Liver (tissue), 3 donors: ENCODE measurements around the gene RAB11FIP3.

Source experiments
- CTCF ChIP-seq: fragments of 150-350 bp; IDR thresholded peaks from 2 replicates; pipeline ENCODE4 v1.5.1; 2017; ENCODE audit warnings: improper control_type of control experiment, low read depth, low read length; ENCODE audit not compliant: missing input control
- EGR1 ChIP-seq, 2 donors: IDR thresholded peaks; 2 replicates each; pipeline ENCODE4 v1.6.1; 2016 to 2018; ENCODE audit warnings: antibody characterized with exemption in 2 of 2, low read depth in 2 of 2
- GABPA ChIP-seq, 2 donors: IDR thresholded peaks in 1 of 2; conservative IDR thresholded peaks in 1 of 2; 2 replicates each; pipeline ENCODE4 v1.6.1; 2016; ENCODE audit warnings: antibody characterized with exemption in 2 of 2, mild to moderate bottlenecking in 1 of 2, moderate library complexity in 1 of 2
- HNF4A ChIP-seq, 2 donors: conservative IDR thresholded peaks; 2 replicates each; pipeline ENCODE4 v1.6.1; 2016; ENCODE audit warnings: antibody characterized with exemption in 2 of 2, mild to moderate bottlenecking in 2 of 2
- JUND ChIP-seq, 2 donors: IDR thresholded peaks; 2 replicates each; pipeline ENCODE4 v1.6.1; 2016; ENCODE audit warnings: antibody characterized with exemption in 2 of 2
- MAX ChIP-seq: IDR thresholded peaks from 2 replicates; pipeline ENCODE4 v1.6.1; 2016; ENCODE audit warnings: antibody characterized with exemption
- RAD21 ChIP-seq, 2 donors: IDR thresholded peaks; 2 replicates each; pipeline ENCODE4 v1.6.1; 2016; ENCODE audit warnings: antibody characterized with exemption in 2 of 2, mild to moderate bottlenecking in 2 of 2
- RXRA ChIP-seq, 2 donors: IDR thresholded peaks; 2 replicates each; pipeline ENCODE4 v1.6.1; 2017 to 2018; ENCODE audit warnings: antibody characterized with exemption in 2 of 2, mild to moderate bottlenecking in 1 of 2
- SP1 ChIP-seq: IDR thresholded peaks from 2 replicates; pipeline ENCODE4 v1.6.1; 2018; ENCODE audit warnings: antibody characterized with exemption, mild to moderate bottlenecking
- YY1 ChIP-seq: IDR thresholded peaks from 2 replicates; pipeline ENCODE4 v1.6.1; 2016; ENCODE audit warnings: antibody characterized with exemption, mild to moderate bottlenecking
- ZBTB33 ChIP-seq: IDR thresholded peaks from 2 replicates; pipeline ENCODE4 v1.6.1; 2016; ENCODE audit warnings: antibody characterized with exemption
- TF ChIP-seq, protein P1 (sequence below): IDR thresholded peaks from 2 replicates; pipeline ENCODE4 v1.6.1; 2016; ENCODE audit warnings: antibody characterized with exemption, mild to moderate bottlenecking
- donor health status: healthy.
- donor health status: healthy.

DNA sequence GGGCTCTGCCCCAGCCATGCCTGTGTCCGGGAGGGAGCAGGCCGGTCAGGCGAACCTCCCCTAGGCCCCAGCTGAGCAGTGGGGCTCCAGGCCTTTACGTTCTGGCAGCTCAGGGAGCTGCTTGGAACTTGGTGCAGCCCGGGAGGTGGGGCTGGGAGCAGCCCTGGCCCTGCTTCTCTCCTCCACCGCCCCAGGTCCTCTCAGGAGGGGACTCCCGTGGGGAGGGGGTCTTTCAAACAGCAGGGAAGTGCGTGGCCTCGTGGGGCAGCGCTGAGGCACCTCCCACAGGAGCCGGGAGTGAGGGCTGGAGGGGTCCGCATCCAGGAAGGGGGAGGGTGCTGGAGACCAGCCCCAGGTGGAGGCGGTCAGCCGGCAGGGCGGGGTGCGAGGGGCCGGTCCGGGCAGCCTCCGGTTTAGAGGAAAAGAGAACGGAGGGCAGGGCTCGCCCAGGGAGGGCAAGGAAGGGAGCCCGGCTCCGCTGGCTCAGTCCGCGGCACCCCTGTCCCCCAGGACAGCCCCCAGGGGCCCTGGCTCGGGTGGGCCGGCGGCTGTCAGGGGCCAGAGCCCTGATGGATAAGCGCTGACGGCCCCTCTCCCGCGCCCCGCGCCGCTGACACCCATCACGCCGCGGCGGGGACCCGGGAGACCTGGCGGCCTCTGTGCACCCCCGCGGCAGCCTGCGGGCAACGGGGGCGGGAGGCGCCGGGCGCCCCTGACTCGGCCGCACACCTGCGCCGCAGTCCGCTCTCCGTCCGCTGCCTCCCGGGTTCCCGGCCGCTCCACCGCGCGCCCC, 134.2 kb downstream of the RAB11FIP3 start:
- TF ChIP-seq MAX (no peak), CTCF (no peak), ZBTB33 (no peak), RAD21 (IDR thresholded peaks at IDR 0.05) (no peak), EGR1 (IDR thresholded peaks at IDR 0.05; ENCODE audit: low read depth in 2 of 2) (no peak), RXRA (IDR thresholded peaks at IDR 0.05) (no peak), HNF4A (conservative IDR thresholded peaks at IDR 0.05) (no peak), SP1 (no peak), JUND (IDR thresholded peaks at IDR 0.05) (no peak), YY1 (no peak), GABPA (IDR thresholded peaks at IDR 0.05 in 1 of 2, conservative IDR thresholded peaks at IDR 0.05 in 1 of 2) (no peak)
- TF ChIP-seq, protein P1, sequence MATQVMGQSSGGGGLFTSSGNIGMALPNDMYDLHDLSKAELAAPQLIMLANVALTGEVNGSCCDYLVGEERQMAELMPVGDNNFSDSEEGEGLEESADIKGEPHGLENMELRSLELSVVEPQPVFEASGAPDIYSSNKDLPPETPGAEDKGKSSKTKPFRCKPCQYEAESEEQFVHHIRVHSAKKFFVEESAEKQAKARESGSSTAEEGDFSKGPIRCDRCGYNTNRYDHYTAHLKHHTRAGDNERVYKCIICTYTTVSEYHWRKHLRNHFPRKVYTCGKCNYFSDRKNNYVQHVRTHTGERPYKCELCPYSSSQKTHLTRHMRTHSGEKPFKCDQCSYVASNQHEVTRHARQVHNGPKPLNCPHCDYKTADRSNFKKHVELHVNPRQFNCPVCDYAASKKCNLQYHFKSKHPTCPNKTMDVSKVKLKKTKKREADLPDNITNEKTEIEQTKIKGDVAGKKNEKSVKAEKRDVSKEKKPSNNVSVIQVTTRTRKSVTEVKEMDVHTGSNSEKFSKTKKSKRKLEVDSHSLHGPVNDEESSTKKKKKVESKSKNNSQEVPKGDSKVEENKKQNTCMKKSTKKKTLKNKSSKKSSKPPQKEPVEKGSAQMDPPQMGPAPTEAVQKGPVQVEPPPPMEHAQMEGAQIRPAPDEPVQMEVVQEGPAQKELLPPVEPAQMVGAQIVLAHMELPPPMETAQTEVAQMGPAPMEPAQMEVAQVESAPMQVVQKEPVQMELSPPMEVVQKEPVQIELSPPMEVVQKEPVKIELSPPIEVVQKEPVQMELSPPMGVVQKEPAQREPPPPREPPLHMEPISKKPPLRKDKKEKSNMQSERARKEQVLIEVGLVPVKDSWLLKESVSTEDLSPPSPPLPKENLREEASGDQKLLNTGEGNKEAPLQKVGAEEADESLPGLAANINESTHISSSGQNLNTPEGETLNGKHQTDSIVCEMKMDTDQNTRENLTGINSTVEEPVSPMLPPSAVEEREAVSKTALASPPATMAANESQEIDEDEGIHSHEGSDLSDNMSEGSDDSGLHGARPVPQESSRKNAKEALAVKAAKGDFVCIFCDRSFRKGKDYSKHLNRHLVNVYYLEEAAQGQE: no peak
